K562 (cell line): ENCODE measurements around the gene IBA57. TPM values are rescaled to one million over a fixed set of nuclear protein-coding genes. Genes with fewer than 3 reads are reported as not detected.
A peak's percentile ranks its signal among the peaks of the same experiment; 100 is the strongest.

Source experiments
- ATAC-seq: fragments of 200-7000 bp; cut with Tn5 transposase; 3 replicates; pipeline ENCODE4 v1.9.1; 2020; ENCODE audit warnings: moderate library complexity
- BruUV-seq: library from RNA; stranded (reverse); fragments of 400-500 nt; replicated peaks from 2 replicates; lab custom pipeline; 2021; lab: Mats Ljungman, UMichigan
- CTCF ChIA-PET: fragments of 300-600 bp; formaldehyde crosslinking; extraction: SDS; loops from one replicate; lab custom pipeline; 2021; ENCODE audit warnings: low intra/inter-chr PET ratio; lab: Yijun Ruan, JAX
- POLR2A ChIA-PET: fragments of 300-600, 350-650 bp; sonication (Branson Sonifier 250); formaldehyde crosslinking; extraction: SDS; loops from one replicate; lab custom pipeline; 2021; ENCODE audit warnings: antibody characterized with exemption, inconsistent platforms; lab: Yijun Ruan, JAX
- DNase-seq, 4 experiments: peaks; one replicate each; pipeline versions ENCODE4 v3.0.0 to v3.0.0-alpha.2; 2011 to 2018; ENCODE audit warnings: low spot score in 3 of 4, mixed read lengths in 3 of 4; ENCODE audit errors: extremely low read depth in 1 of 4
- FAIRE-seq: peaks from 2 replicates; lab custom pipeline; 2011; peaks lifted over from hg19 to GRCh38; lab: Jason Lieb, UNC
- H2AFZ ChIP-seq: 2 replicates; pipeline ENCODE4 v1.6.0; 2011; ENCODE audit warnings: low read depth, low read length, control low read depth, inconsistent platforms
- H3K27ac ChIP-seq: fragments of 200-600 bp; 3 replicates; pipeline ENCODE4 v1.8.0; 2011; ENCODE audit warnings: low read depth, mild to moderate bottlenecking, control low read depth, inconsistent platforms, low read length, moderate library complexity, mixed read lengths; ENCODE audit errors: extremely low read depth
- H3K27me3 ChIP-seq, 2 experiments: fragments of 300-600 bp in 1 of 2; 2 replicates in 1 of 2; 3 replicates in 1 of 2; pipeline versions ENCODE4 v1.6.0 to v1.8.0; 2011; ENCODE audit warnings: inconsistent platforms in 2 of 2, low read length in 2 of 2, mild to moderate bottlenecking in 1 of 2, mixed read lengths in 1 of 2, moderate library complexity in 1 of 2; ENCODE audit not compliant: control insufficient read depth in 2 of 2, insufficient read depth in 2 of 2
- H3K36me3 ChIP-seq: fragments of 300-600 bp; 3 replicates; pipeline ENCODE4 v1.8.0; 2011; ENCODE audit warnings: mild to moderate bottlenecking, low read length, inconsistent platforms; ENCODE audit not compliant: control insufficient read depth, insufficient read depth
- H3K4me1 ChIP-seq, 2 experiments: fragments of 200-600 bp in 1 of 2; replicated peaks in 1 of 2; 2 replicates in 1 of 2; 3 replicates in 1 of 2; pipeline versions ENCODE4 v1.5.1 to v1.8.0; 2011; ENCODE audit warnings: inconsistent platforms in 2 of 2, low read length in 2 of 2, mild to moderate bottlenecking in 1 of 2, mixed read lengths in 1 of 2, moderate library complexity in 1 of 2; ENCODE audit not compliant: control insufficient read depth in 2 of 2, insufficient read depth in 2 of 2
- H3K4me2 ChIP-seq: 2 replicates; pipeline ENCODE4 v1.6.1; 2011; ENCODE audit warnings: low read length, control low read depth, inconsistent platforms, mixed read lengths; ENCODE audit not compliant: insufficient read depth
- H3K4me3 ChIP-seq: fragments of 200-600 bp; sonication (generic), shearing (Covaris generic); 2 replicates; pipeline ENCODE4 v1.5.1; 2016; ENCODE audit warnings: control low read depth, inconsistent platforms
- H3K79me2 ChIP-seq: fragments of 200-600 bp; 3 replicates; pipeline ENCODE4 v1.8.0; 2011; ENCODE audit warnings: low read length, inconsistent platforms; ENCODE audit not compliant: control insufficient read depth, insufficient read depth
- H3K9ac ChIP-seq, 2 experiments: 2 replicates each; pipeline versions ENCODE4 v1.6.0 to v1.6.1; 2011; ENCODE audit warnings: low read depth in 2 of 2, low read length in 2 of 2, control low read depth in 1 of 2, inconsistent platforms in 1 of 2, mild to moderate bottlenecking in 1 of 2, mixed read lengths in 1 of 2; ENCODE audit not compliant: insufficient read depth in 1 of 2
- H3K9me1 ChIP-seq: one replicate; pipeline ENCODE4 v1.6.0; 2011; ENCODE audit warnings: inconsistent platforms, mild to moderate bottlenecking, low read length, moderate library complexity; ENCODE audit not compliant: control insufficient read depth, insufficient read depth
- H3K9me3 ChIP-seq: replicated peaks from 2 replicates; pipeline ENCODE4 v1.5.1; 2011; ENCODE audit warnings: low read depth, low read length, inconsistent platforms; ENCODE audit not compliant: control insufficient read depth, insufficient read depth
- H4K20me1 ChIP-seq: replicated peaks from 2 replicates; pipeline ENCODE4 v1.6.1; 2011; ENCODE audit warnings: low read length, inconsistent platforms, mixed read lengths; ENCODE audit not compliant: control insufficient read depth, insufficient read depth
- KLF1 ChIP-seq: fragments of 450-650 bp; IDR thresholded peaks from 2 replicates; pipeline ENCODE4 v1.6.1; 2016; ENCODE audit warnings: missing genetic modification characterization, missing compliant biosample characterization
- ZBTB33 ChIP-seq: sonication (generic); formaldehyde crosslinking; IDR thresholded peaks from 2 replicates; pipeline ENCODE4 v1.8.1; 2023; ENCODE audit warnings: mild to moderate bottlenecking, missing genetic modification reagents
- WGBS: fragments of 100-300 bp; shearing (Covaris generic); methylation state at CpG from one replicate; pipeline ENCODE4 v1.1.6; 2016; ENCODE audit warnings: low coverage, mixed read lengths; ENCODE audit not compliant: insufficient coverage; ENCODE audit errors: missing lambda C conversion rate; 5-methylcytosine and 5-hydroxymethylcytosine counted together
- in situ Hi-C: fragments of 300-500 bp; cut with MboI; formaldehyde crosslinking; loops from 4 replicates; pipeline ENCODE4 v1.15.0; 2018; ENCODE audit warnings: inconsistent platforms, mixed read lengths
- intact Hi-C: fragments of 100-400 bp; cut with micrococcal nuclease; formaldehyde crosslinking; loops from 2 replicates; pipeline ENCODE4 v1.14.2; 2022
- polyA plus RNA-seq, 8 experiments: library from polyadenylated mRNA; depleted of rRNA in 4 of 8; stranded (reverse) in 5 of 8; unstranded in 3 of 8; fragments of >200 nt; fragmentation: Nextera tagmentation in 2 of 8; fragmentation: Illumina TruSeq in 1 of 8; extraction: Ambion mirVana in 2 of 8; extraction: Trizol in 1 of 8; gene quantifications; 2 replicates each; pipeline versions ENCODE4 v1.2.1 to v1.2.3, GENCODE V29; 2011 to 2014; ENCODE audit warnings: inconsistent platforms in 1 of 8, missing spikeins in 1 of 8
- total RNA-seq, 7 experiments: library from RNA; depleted of rRNA in 6 of 7; stranded (reverse); fragments of >200 nt in 6 of 7; fragmentation: Illumina TruSeq in 2 of 7; extraction: Trizol in 2 of 7; gene quantifications; 2 replicates each; pipeline versions ENCODE4 v1.2.1 to v1.2.3, GENCODE V29; 2011 to 2021; ENCODE audit warnings: low replicate concordance in 1 of 7

IBA57 gene
- total and polyA plus RNA-seq, 9 of the 15 experiments (the other 6 are each of a cell fraction or from before 2014, with no cell fraction given) = 0.77 to 15.5 (median 2.7) TPM

GRCh38 chr1:228216371-228217320 is 51.0 kb downstream of the IBA57 start:
- no peaks in the 10 kb centered on the region for H3K36me3 ChIP-seq
- H3K4me1 ChIP-seq = peaks cover 0 to 61% of the 10 kb centered on the region in 2 experiments; a peak in 3 of 5 replicates
- peak overlapping the region in 1 of 2 experiments; percentile 45; a peak in 1 of 4 replicates for H3K9ac ChIP-seq
- ATAC-seq (no peak), FAIRE-seq (no peak), DNase-seq (no peak)
- no TSS peak for BruUV-seq
- ChIA-PET CTCF (no interaction called here), POLR2A (interaction anchor here (0.8 to 2.8 kb wide), 4 partner anchors 11 to 91 kb away, joined by 3 to 13 read pairs (median 4); no protein-coding TSS in a partner anchor)
- no peak overlapping the region for H2AFZ ChIP-seq
- intact Hi-C loops = no loop called here
- peaks cover 3% of the 10 kb centered on the region; the same call in 1 of the 2 replicates for H3K9me3 ChIP-seq
- H4K20me1 ChIP-seq = 0 out of 2 replicates have a peak, but pooled peaks cover 2% of the 10 kb centered on the region
- in situ Hi-C loops = no loop called here
- H3K27me3 ChIP-seq = peaks cover 4 to 8% of the 10 kb centered on the region in 2 experiments; a peak in 3 of 5 replicates
- 78% methylated on average over 47 of the region's 53 CpGs for WGBS
- H3K4me2 ChIP-seq = no peak overlapping the region
- no peak for TF ChIP-seq KLF1 (tag)
- TF ChIP-seq ZBTB33 = 0 out of 2 replicates have a peak, but pooled peaks have one; percentile 13
- H3K4me3 ChIP-seq = no peak overlapping the region
- no peaks in the 10 kb centered on the region for H3K79me2 ChIP-seq
- no peak overlapping the region for H3K27ac ChIP-seq
- H3K9me1 ChIP-seq = no peaks in the 10 kb centered on the region
